ENCODE results near the gene FLRT2. TPM values are rescaled to one million over a fixed set of nuclear protein-coding genes. Genes with fewer than 3 reads are reported as not detected.

The FLRT2 gene
- total and polyA plus RNA-seq, 10 of the 15 experiments (the other 5 are each of a cell fraction or from before 2014, with no cell fraction given), result 0.03 to 0.13 TPM; not detected in 8

DNA sequence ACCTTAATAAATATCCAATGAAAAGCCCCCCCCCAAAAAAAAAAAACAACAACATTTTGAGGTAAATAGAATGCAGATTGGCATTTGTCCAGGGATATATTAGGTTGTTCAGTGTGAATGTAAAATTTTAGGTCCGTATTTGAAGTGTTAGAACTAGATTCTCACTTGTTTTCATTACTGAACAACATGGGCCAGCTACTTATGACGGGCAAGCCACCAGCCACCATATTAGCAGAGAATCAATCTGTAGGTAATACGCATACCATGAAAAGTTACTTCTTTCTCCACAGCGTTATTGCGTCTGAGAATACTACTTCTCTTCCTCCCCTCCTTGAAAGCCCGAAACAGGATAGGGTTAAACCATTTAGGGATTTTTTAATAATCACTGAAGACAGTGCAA lies 5.4 kb downstream of the FLRT2 start:
- ChIA-PET RAD21 (ENCODE audit: unreplicated experiment) (interaction anchor here (0.9 kb wide), 1 partner anchor 72 kb away, joined by 3 read pairs; no protein-coding TSS in a partner anchor), SMC1A (ENCODE audit: uncharacterized antibody, unreplicated experiment) (interaction anchor here (1.3 kb wide), 1 partner anchor 11 kb away, joined by 3 read pairs; no protein-coding TSS in a partner anchor), POLR2A (interaction anchor here (0.6 kb wide), 2 partner anchors 94 to 1053 kb away, joined by 3 to 5 read pairs; no protein-coding TSS in a partner anchor), CTCF (no interaction called here)
- ATAC-seq (no peak), FAIRE-seq (no peak), DNase-seq (ENCODE audit: low read depth, low spot score) (no peak)
- H3K4me2 ChIP-seq (ENCODE audit: control insufficient read depth, insufficient read depth), result no peak overlapping the region
- no peaks in the 10 kb centered on the region for H3K27me3 ChIP-seq (replicated peaks in 1 of 2; ENCODE audit: control insufficient read depth in 2 of 2, insufficient read depth in 2 of 2, low read length in 1 of 2)
- intact Hi-C loops (cut with micrococcal nuclease; ENCODE audit: unreplicated experiment) (no loop called here), in situ Hi-C loops (cut with MboI) (no loop called here)
- H3K36me3 ChIP-seq (ENCODE audit: control insufficient read depth in 2 of 2, insufficient read depth in 2 of 2, low read length in 1 of 2), result no peaks in the 10 kb centered on the region
- no peak overlapping the region for H3K9ac ChIP-seq (ENCODE audit: control insufficient read depth, insufficient read depth, low read length)
- 43% methylated on average over 6 of the region's 6 CpGs for WGBS (ENCODE audit: insufficient coverage, insufficient replicate concordance, low lambda C conversion rate, missing lambda C conversion rate)
- H2AFZ ChIP-seq (ENCODE audit: control insufficient read depth, low read depth, low read length), result no peak overlapping the region
- H3K4me3 ChIP-seq, result no peak overlapping the region
- TF ChIP-seq MTA2 (IDR thresholded peaks at IDR 0.05; ENCODE audit: low read depth) (no peak), RELA (IDR thresholded peaks at IDR 0.05; ENCODE audit: borderline replicate concordance, partially characterized antibody) (no peak), RFX5 (IDR thresholded peaks at IDR 0.05; ENCODE audit: low read depth, low read length) (no peak), RUNX3 (IDR thresholded peaks at IDR 0.05; ENCODE audit: low read length) (no peak), BMI1 (IDR thresholded peaks at IDR 0.05; ENCODE audit: borderline replicate concordance) (no peak), TBL1XR1 (IDR thresholded peaks at IDR 0.05; ENCODE audit: low read depth, low read length) (no peak), ZBED1 (IDR thresholded peaks at IDR 0.05; ENCODE audit: borderline replicate concordance) (no peak), TCF12 (IDR thresholded peaks at IDR 0.05; ENCODE audit: low read depth, low read length) (no peak), STAT3 (IDR thresholded peaks at IDR 0.05; ENCODE audit: low read depth, low read length) (no peak), IRF4 (IDR thresholded peaks at IDR 0.05; ENCODE audit: low read depth, low read length) (no peak), HDAC2 (IDR thresholded peaks at IDR 0.05) (no peak), SMAD5 (IDR thresholded peaks at IDR 0.05; ENCODE audit: low read depth) (no peak)
- TF ChIP-seq, protein P1, sequence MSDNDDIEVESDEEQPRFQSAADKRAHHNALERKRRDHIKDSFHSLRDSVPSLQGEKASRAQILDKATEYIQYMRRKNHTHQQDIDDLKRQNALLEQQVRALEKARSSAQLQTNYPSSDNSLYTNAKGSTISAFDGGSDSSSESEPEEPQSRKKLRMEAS (IDR thresholded peaks at IDR 0.05; ENCODE audit: low read depth, low read length), result no peak
- TF ChIP-seq, protein P2, sequence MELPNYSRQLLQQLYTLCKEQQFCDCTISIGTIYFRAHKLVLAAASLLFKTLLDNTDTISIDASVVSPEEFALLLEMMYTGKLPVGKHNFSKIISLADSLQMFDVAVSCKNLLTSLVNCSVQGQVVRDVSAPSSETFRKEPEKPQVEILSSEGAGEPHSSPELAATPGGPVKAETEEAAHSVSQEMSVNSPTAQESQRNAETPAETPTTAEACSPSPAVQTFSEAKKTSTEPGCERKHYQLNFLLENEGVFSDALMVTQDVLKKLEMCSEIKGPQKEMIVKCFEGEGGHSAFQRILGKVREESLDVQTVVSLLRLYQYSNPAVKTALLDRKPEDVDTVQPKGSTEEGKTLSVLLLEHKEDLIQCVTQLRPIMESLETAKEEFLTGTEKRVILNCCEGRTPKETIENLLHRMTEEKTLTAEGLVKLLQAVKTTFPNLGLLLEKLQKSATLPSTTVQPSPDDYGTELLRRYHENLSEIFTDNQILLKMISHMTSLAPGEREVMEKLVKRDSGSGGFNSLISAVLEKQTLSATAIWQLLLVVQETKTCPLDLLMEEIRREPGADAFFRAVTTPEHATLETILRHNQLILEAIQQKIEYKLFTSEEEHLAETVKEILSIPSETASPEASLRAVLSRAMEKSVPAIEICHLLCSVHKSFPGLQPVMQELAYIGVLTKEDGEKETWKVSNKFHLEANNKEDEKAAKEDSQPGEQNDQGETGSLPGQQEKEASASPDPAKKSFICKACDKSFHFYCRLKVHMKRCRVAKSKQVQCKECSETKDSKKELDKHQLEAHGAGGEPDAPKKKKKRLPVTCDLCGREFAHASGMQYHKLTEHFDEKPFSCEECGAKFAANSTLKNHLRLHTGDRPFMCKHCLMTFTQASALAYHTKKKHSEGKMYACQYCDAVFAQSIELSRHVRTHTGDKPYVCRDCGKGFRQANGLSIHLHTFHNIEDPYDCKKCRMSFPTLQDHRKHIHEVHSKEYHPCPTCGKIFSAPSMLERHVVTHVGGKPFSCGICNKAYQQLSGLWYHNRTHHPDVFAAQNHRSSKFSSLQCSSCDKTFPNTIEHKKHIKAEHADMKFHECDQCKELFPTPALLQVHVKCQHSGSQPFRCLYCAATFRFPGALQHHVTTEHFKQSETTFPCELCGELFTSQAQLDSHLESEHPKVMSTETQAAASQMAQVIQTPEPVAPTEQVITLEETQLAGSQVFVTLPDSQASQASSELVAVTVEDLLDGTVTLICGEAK (IDR thresholded peaks at IDR 0.05; ENCODE audit: borderline replicate concordance), result no peak
- TF ChIP-seq, protein P3, sequence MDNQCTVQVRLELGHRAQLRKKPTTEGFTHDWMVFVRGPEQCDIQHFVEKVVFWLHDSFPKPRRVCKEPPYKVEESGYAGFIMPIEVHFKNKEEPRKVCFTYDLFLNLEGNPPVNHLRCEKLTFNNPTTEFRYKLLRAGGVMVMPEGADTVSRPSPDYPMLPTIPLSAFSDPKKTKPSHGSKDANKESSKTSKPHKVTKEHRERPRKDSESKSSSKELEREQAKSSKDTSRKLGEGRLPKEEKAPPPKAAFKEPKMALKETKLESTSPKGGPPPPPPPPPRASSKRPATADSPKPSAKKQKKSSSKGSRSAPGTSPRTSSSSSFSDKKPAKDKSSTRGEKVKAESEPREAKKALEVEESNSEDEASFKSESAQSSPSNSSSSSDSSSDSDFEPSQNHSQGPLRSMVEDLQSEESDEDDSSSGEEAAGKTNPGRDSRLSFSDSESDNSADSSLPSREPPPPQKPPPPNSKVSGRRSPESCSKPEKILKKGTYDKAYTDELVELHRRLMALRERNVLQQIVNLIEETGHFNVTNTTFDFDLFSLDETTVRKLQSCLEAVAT (IDR thresholded peaks at IDR 0.05), result no peak
- TF ChIP-seq, protein P4, sequence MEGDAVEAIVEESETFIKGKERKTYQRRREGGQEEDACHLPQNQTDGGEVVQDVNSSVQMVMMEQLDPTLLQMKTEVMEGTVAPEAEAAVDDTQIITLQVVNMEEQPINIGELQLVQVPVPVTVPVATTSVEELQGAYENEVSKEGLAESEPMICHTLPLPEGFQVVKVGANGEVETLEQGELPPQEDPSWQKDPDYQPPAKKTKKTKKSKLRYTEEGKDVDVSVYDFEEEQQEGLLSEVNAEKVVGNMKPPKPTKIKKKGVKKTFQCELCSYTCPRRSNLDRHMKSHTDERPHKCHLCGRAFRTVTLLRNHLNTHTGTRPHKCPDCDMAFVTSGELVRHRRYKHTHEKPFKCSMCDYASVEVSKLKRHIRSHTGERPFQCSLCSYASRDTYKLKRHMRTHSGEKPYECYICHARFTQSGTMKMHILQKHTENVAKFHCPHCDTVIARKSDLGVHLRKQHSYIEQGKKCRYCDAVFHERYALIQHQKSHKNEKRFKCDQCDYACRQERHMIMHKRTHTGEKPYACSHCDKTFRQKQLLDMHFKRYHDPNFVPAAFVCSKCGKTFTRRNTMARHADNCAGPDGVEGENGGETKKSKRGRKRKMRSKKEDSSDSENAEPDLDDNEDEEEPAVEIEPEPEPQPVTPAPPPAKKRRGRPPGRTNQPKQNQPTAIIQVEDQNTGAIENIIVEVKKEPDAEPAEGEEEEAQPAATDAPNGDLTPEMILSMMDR (IDR thresholded peaks at IDR 0.05 in 2 of 3, conservative IDR thresholded peaks at IDR 0.05 in 1 of 3; ENCODE audit: control insufficient read depth in 2 of 3, extremely low read depth in 1 of 3, insufficient read depth in 1 of 3, low read depth in 3 of 3, low read length in 3 of 3), result no peak
- no peaks in the 10 kb centered on the region for H4K20me1 ChIP-seq (ENCODE audit: control insufficient read depth, insufficient read depth)
- no peaks in the 10 kb centered on the region; the same call in 2 of the 3 replicates for H3K9me3 ChIP-seq (replicated peaks; ENCODE audit: control insufficient read depth, insufficient read depth, low read length)
- no peaks in the 10 kb centered on the region for H3K4me1 ChIP-seq (ENCODE audit: control insufficient read depth, insufficient read depth, low read length)
- no TSS peak for BruUV-seq (replicated peaks)
- H3K27ac ChIP-seq (ENCODE audit: control insufficient read depth, insufficient read depth), result no peak overlapping the region
- H3K79me2 ChIP-seq (ENCODE audit: control insufficient read depth, insufficient read depth, low read length), result no peaks in the 10 kb centered on the region

All from GM12878 (cell line).